Heart left ventricle (tissue), 13 donors: Measurements from ENCODE around the gene MYORG.

Experiments
- CTCF ChIP-seq, 12 donors: fragments of 200-600 bp; sonication (generic) in 4 of 12; IDR thresholded peaks; one replicate each; pipeline versions ENCODE4 v1.5.0 to v1.8.0; 2018 to 2022; ENCODE audit warnings: antibody characterized with exemption in 12 of 12, mild to moderate bottlenecking in 5 of 12
- POLR2A ChIP-seq, 2 donors: fragments of 450-650 bp; IDR thresholded peaks; one replicate each; pipeline ENCODE4 v1.6.1; 2017; ENCODE audit warnings: antibody characterized with exemption in 2 of 2, mild to moderate bottlenecking in 2 of 2, moderate library complexity in 2 of 2
- donor health status: ischemic (EF 13 %, LVEDD 7.1; RV severe dilation, severe dysfunction).
- donor health status: DM: no; HTN: yes; CAD: no.
- donor health status: DM: no; HTN: no; CAD: no.
- donor health status: ischemic (EF 25% LVEDD 6.9; RV normal size, moderate dysfunction).
- donor health status: ischemic (EF 25% LVEDD 5.7; RV mildly dilated, moderate dysfunction).
- donor health status: ischemic (EF 35%, LVEDD 5.7; RV mildly dilated, moderate dysfunction).
- donor health status: nonischemic (EF 11% LVEDD 7.7; RV severe dilation, severe dysfunction).
- donor health status: DM: yes; HTN: yes; CAD: no.
- donor health status: PGD.
- donor health status: ischemic (EF 29% LVEDD 5.4; RV normal size, mild dysfunction).
- donor health status: nonischemic (EF 23%, LVEDD 6.1; RV moderate dilation, normal function).

DNA sequence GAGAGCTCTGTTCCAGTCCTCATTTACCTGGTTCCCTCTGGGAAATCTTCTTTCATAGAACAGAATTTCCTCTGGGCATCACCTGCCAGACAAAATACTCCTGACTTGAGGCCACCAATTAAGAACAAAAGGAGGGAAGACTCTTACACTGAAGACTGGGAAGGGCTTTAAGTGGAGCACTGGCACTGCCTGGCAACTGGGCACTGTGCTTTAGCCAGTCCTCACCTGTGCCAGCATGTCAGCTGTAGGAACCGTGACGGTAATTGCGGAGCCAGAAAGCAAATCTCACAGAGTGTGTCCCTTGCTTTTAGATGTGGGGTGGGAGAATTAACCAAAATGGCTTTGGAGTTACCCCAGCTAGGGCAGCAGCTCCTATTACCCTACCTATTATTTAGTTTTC, 41.0 kb upstream of the MYORG start:
- no peak for TF ChIP-seq CTCF (IDR thresholded peaks at IDR 0.05)
- TF ChIP-seq POLR2A (IDR thresholded peaks at IDR 0.05), result no peak
